HEK293 (cell line): ENCODE results near the gene CCDC149.

Source experiments
- CTCF ChIA-PET: fragments of 350-600 bp; formaldehyde crosslinking; extraction: SDS; loops from one replicate; lab custom pipeline; 2021; ENCODE audit warnings: antibody characterized with exemption; lab: Yijun Ruan, JAX
- POLR2A ChIA-PET: fragments of 300-600 bp; formaldehyde crosslinking; extraction: SDS; loops from one replicate; lab custom pipeline; 2020; ENCODE audit warnings: antibody characterized with exemption, inconsistent platforms; lab: Yijun Ruan, JAX
- H3K27ac ChIP-seq: fragments of 200-500 bp; sonication (Bioruptor generic); 2 replicates; pipeline ENCODE4 v1.5.1; 2014; ENCODE audit warnings: low read depth, low read length, control low read depth, inconsistent platforms; ENCODE audit errors: extremely low read depth
- H3K36me3 ChIP-seq, 2 experiments: fragments of 200-500 bp in 1 of 2; sonication (Bioruptor generic) in 1 of 2; 1 replicate in 1 of 2; 2 replicates in 1 of 2; pipeline ENCODE4 v1.5.1; 2014 to 2017; ENCODE audit warnings: inconsistent platforms in 2 of 2, low read length in 2 of 2; ENCODE audit not compliant: control insufficient read depth in 2 of 2, insufficient read depth in 1 of 2
- H3K4me1 ChIP-seq: fragments of 200-500 bp; sonication (Bioruptor generic); 2 replicates; pipeline ENCODE4 v1.5.1; 2014; ENCODE audit warnings: mild to moderate bottlenecking, low read length, inconsistent platforms; ENCODE audit not compliant: control insufficient read depth, insufficient read depth
- H3K4me3 ChIP-seq: 2 replicates; pipeline ENCODE4 v1.5.1; 2011; ENCODE audit warnings: low read depth, mild to moderate bottlenecking, control low read depth, low read length, moderate library complexity
- H3K9me3 ChIP-seq: fragments of 200-500 bp; sonication (Bioruptor generic); 2 replicates; pipeline ENCODE4 v1.5.1; 2014; ENCODE audit warnings: low read depth, low read length, inconsistent platforms; ENCODE audit not compliant: control insufficient read depth, insufficient read depth
- BCL11B ChIP-seq: fragments of 450-650 bp; formaldehyde crosslinking; IDR thresholded peaks from 2 replicates; pipeline ENCODE4 v1.5.1; 2016; ENCODE audit warnings: low read depth, missing biosample characterization, missing genetic modification characterization
- FEZF1 ChIP-seq: fragments of 450-650 bp; formaldehyde crosslinking; IDR thresholded peaks from 2 replicates; pipeline ENCODE4 v1.5.1; 2016; ENCODE audit warnings: missing biosample characterization, missing genetic modification characterization
- GLIS1 ChIP-seq: fragments of 450-650 bp; formaldehyde crosslinking; IDR thresholded peaks from 2 replicates; pipeline ENCODE4 v1.5.1; 2016; ENCODE audit warnings: missing biosample characterization, missing genetic modification characterization
- GLIS2 ChIP-seq: fragments of 450-650 bp; formaldehyde crosslinking; IDR thresholded peaks from 2 replicates; pipeline ENCODE4 v1.5.1; 2016; ENCODE audit warnings: missing biosample characterization, missing genetic modification characterization
- KLF16 ChIP-seq: fragments of 450-650 bp; formaldehyde crosslinking; IDR thresholded peaks from 2 replicates; pipeline ENCODE4 v1.5.1; 2017; ENCODE audit warnings: missing biosample characterization, missing genetic modification characterization
- SETDB1 ChIP-seq: IDR thresholded peaks from one replicate; pipeline ENCODE4 v1.6.1; 2017; ENCODE audit warnings: mild to moderate bottlenecking, low read length, moderate library complexity, mixed read lengths; ENCODE audit not compliant: insufficient read length
- ZNF132 ChIP-seq: fragments of 450-650 bp; formaldehyde crosslinking; IDR thresholded peaks from 2 replicates; pipeline ENCODE4 v1.5.1; 2017; ENCODE audit warnings: missing biosample characterization, missing genetic modification characterization, borderline replicate concordance
- ZNF138 ChIP-seq: fragments of 450-650 bp; formaldehyde crosslinking; IDR thresholded peaks from 2 replicates; pipeline ENCODE4 v1.5.1; 2016; ENCODE audit warnings: missing biosample characterization, missing genetic modification characterization, borderline replicate concordance
- ZNF169 ChIP-seq: fragments of 450-650 bp; formaldehyde crosslinking; IDR thresholded peaks from 2 replicates; pipeline ENCODE4 v1.5.1; 2016; ENCODE audit warnings: missing biosample characterization, missing genetic modification characterization
- ZNF175 ChIP-seq: fragments of 450-650 bp; formaldehyde crosslinking; IDR thresholded peaks from 2 replicates; pipeline ENCODE4 v1.5.1; 2016; ENCODE audit warnings: missing biosample characterization, missing genetic modification characterization
- ZNF19 ChIP-seq: fragments of 450-650 bp; formaldehyde crosslinking; IDR thresholded peaks from 2 replicates; pipeline ENCODE4; 2016; ENCODE audit warnings: missing biosample characterization, missing genetic modification characterization, low read depth
- ZNF214 ChIP-seq: fragments of 450-650 bp; formaldehyde crosslinking; IDR thresholded peaks from 2 replicates; pipeline ENCODE4 v1.5.1; 2017; ENCODE audit warnings: missing biosample characterization, mild to moderate bottlenecking, missing genetic modification characterization, borderline replicate concordance
- ZNF221 ChIP-seq: fragments of 450-650 bp; formaldehyde crosslinking; IDR thresholded peaks from 2 replicates; pipeline ENCODE4 v1.5.1; 2017; ENCODE audit warnings: missing biosample characterization, missing genetic modification characterization, borderline replicate concordance
- ZNF24 ChIP-seq: fragments of 450-650 bp; formaldehyde crosslinking; IDR thresholded peaks from 2 replicates; pipeline ENCODE4 v1.5.1; 2016; ENCODE audit warnings: missing biosample characterization, missing genetic modification characterization
- ZNF266 ChIP-seq: fragments of 450-650 bp; formaldehyde crosslinking; IDR thresholded peaks from 2 replicates; pipeline ENCODE4 v1.5.1; 2016; ENCODE audit warnings: missing biosample characterization, missing genetic modification characterization, low read depth
- ZNF292 ChIP-seq: fragments of 450-650 bp; formaldehyde crosslinking; IDR thresholded peaks from 2 replicates; pipeline ENCODE4 v1.5.1; 2016; ENCODE audit warnings: low read depth, missing biosample characterization, missing genetic modification characterization, borderline replicate concordance
- ZNF302 ChIP-seq: fragments of 450-650 bp; formaldehyde crosslinking; IDR thresholded peaks from 2 replicates; pipeline ENCODE4 v1.5.1; 2016; ENCODE audit warnings: missing biosample characterization, missing genetic modification characterization, low read depth
- ZNF423 ChIP-seq: fragments of 450-650 bp; formaldehyde crosslinking; IDR thresholded peaks from 2 replicates; pipeline ENCODE4 v1.5.1; 2016; ENCODE audit warnings: missing biosample characterization, missing genetic modification characterization
- ZNF571 ChIP-seq: fragments of 450-650 bp; formaldehyde crosslinking; IDR thresholded peaks from 2 replicates; pipeline ENCODE4 v1.5.0; 2017; ENCODE audit warnings: missing biosample characterization, missing genetic modification characterization
- ZNF629 ChIP-seq: fragments of 450-650 bp; formaldehyde crosslinking; IDR thresholded peaks from 2 replicates; pipeline ENCODE4 v1.5.1; 2017; ENCODE audit warnings: missing biosample characterization, missing genetic modification characterization
- ZNF654 ChIP-seq: fragments of 450-650 bp; formaldehyde crosslinking; IDR thresholded peaks from 2 replicates; pipeline ENCODE4 v1.5.1; 2016; ENCODE audit warnings: low read depth, missing biosample characterization, missing genetic modification characterization
- ZNF658 ChIP-seq: fragments of 450-650 bp; formaldehyde crosslinking; IDR thresholded peaks from 2 replicates; pipeline ENCODE4; 2016; ENCODE audit warnings: missing biosample characterization, missing genetic modification characterization
- ZNF670 ChIP-seq: fragments of 450-650 bp; formaldehyde crosslinking; IDR thresholded peaks from 2 replicates; pipeline ENCODE4 v1.5.1; 2016; ENCODE audit warnings: missing biosample characterization, missing genetic modification characterization, low read depth
- TF ChIP-seq, protein P1 (sequence below): fragments of 450-650 bp; formaldehyde crosslinking; IDR thresholded peaks from 2 replicates; pipeline ENCODE4 v1.5.1; 2016; ENCODE audit warnings: missing biosample characterization, missing genetic modification characterization
- TF ChIP-seq, protein P2 (sequence below): fragments of 450-650 bp; formaldehyde crosslinking; IDR thresholded peaks from 2 replicates; pipeline ENCODE4 v1.5.1; 2016; ENCODE audit warnings: missing biosample characterization, missing genetic modification characterization
- TF ChIP-seq, protein P3 (sequence below): fragments of 450-650 bp; formaldehyde crosslinking; IDR thresholded peaks from 2 replicates; pipeline ENCODE4 v1.5.1; 2016; ENCODE audit warnings: missing biosample characterization, missing genetic modification characterization
- TF ChIP-seq, protein P4 (sequence below): fragments of 450-650 bp; formaldehyde crosslinking; IDR thresholded peaks from 2 replicates; pipeline ENCODE4 v1.5.1; 2016; ENCODE audit warnings: missing biosample characterization, missing genetic modification characterization
- TF ChIP-seq, protein P5 (sequence below): IDR thresholded peaks from 2 replicates; pipeline ENCODE4 v1.6.1; 2011; ENCODE audit warnings: mild to moderate bottlenecking, low read depth, low read length, borderline replicate concordance

Gene CCDC149

DNA sequence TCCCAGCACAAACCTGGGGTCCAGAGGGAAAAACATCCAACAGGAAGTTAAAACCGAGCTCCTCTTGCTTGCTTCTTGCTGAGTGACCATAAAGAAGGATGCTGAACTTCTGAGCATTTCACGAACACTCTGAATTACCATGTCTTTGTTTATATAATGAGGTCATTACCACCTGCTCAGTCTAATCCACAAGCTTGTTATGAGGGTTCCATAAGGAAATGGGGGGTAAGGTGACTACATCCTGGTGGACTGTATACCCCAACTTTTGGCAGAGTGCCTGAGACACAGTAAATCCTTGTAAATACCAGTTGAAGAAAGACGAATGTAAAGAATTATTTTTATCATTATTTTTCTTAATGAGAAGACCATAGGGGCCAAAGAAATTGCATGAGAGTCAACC is 16.8 kb downstream of the CCDC149 start (continued):
- no peak for TF ChIP-seq ZNF19 (tag by site-specific recombination)
- TF ChIP-seq, protein P1, sequence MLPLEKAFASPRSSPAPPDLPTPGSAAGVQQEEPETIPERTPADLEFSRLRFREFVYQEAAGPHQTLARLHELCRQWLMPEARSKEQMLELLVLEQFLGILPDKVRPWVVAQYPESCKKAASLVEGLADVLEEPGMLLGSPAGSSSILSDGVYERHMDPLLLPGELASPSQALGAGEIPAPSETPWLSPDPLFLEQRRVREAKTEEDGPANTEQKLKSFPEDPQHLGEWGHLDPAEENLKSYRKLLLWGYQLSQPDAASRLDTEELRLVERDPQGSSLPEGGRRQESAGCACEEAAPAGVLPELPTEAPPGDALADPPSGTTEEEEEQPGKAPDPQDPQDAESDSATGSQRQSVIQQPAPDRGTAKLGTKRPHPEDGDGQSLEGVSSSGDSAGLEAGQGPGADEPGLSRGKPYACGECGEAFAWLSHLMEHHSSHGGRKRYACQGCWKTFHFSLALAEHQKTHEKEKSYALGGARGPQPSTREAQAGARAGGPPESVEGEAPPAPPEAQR: no peak
- TF ChIP-seq ZNF629 (tag by site-specific recombination): 0 out of 2 replicates have a peak, but pooled peaks have one; percentile 13
- TF ChIP-seq, protein P2, sequence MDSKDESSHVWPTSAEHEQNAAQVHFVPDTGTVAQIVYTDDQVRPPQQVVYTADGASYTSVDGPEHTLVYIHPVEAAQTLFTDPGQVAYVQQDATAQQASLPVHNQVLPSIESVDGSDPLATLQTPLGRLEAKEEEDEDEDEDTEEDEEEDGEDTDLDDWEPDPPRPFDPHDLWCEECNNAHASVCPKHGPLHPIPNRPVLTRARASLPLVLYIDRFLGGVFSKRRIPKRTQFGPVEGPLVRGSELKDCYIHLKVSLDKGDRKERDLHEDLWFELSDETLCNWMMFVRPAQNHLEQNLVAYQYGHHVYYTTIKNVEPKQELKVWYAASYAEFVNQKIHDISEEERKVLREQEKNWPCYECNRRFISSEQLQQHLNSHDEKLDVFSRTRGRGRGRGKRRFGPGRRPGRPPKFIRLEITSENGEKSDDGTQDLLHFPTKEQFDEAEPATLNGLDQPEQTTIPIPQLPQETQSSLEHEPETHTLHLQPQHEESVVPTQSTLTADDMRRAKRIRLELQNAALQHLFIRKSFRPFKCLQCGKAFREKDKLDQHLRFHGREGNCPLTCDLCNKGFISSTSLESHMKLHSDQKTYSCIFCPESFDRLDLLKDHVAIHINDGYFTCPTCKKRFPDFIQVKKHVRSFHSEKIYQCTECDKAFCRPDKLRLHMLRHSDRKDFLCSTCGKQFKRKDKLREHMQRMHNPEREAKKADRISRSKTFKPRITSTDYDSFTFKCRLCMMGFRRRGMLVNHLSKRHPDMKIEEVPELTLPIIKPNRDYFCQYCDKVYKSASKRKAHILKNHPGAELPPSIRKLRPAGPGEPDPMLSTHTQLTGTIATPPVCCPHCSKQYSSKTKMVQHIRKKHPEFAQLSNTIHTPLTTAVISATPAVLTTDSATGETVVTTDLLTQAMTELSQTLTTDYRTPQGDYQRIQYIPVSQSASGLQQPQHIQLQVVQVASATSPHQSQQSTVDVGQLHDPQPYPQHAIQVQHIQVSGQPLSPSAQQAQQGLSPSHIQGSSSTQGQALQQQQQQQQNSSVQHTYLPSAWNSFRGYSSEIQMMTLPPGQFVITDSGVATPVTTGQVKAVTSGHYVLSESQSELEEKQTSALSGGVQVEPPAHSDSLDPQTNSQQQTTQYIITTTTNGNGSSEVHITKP: no peak
- no peak for TF ChIP-seq ZNF302 (tag by site-specific recombination)
- TF ChIP-seq, protein P3, sequence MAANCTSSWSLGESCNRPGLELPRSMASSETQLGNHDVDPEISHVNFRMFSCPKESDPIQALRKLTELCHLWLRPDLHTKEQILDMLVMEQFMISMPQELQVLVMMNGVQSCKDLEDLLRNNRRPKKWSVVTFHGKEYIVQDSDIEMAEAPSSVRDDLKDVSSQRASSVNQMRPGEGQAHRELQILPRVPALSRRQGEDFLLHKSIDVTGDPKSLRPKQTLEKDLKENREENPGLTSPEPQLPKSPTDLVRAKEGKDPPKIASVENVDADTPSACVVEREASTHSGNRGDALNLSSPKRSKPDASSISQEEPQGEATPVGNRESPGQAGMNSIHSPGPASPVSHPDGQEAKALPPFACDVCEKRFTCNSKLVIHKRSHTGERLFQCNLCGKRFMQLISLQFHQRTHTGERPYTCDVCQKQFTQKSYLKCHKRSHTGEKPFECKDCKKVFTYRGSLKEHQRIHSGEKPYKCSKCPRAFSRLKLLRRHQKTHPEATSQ: no peak
- TF ChIP-seq FEZF1: no peak
- TF ChIP-seq BCL11B: no peak
- TF ChIP-seq ZNF658 (tag by site-specific recombination): no peak

DNA sequence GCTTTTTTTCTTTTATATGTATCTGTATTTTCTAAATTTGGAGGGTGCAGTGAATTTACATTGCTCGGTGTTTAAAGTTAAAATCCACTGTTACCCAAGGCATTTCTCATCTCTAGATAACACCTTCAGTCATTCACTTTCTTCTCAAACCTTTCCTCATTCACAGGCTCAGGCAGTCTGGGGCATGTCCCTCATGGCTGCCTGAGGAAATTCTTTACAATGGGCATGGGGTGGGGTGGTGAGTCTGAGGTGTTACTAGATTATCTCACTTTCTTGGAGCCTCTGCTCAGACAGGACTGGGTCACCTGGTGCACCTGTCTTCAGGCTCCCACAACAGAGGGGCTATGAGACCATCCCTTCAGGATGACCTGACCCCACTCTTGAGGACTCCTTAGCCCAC is 17.4 kb downstream of the CCDC149 start:
- no peak overlapping the region for H3K27ac ChIP-seq
- 0 out of 2 replicates have a peak, but pooled peaks cover 2% of the 10 kb centered on the region for H3K4me1 ChIP-seq
- POLR2A ChIA-PET: no interaction called here
- no peaks in the 10 kb centered on the region for H3K9me3 ChIP-seq
- no peak for TF ChIP-seq GLIS1 (tag by site-specific recombination)
- TF ChIP-seq ZNF214 (tag by site-specific recombination): no peak
- no peak for TF ChIP-seq ZNF423 (tag by site-specific recombination)
- no peak for TF ChIP-seq ZNF571
- TF ChIP-seq ZNF670 (tag by site-specific recombination): no peak
- TF ChIP-seq, protein P4, sequence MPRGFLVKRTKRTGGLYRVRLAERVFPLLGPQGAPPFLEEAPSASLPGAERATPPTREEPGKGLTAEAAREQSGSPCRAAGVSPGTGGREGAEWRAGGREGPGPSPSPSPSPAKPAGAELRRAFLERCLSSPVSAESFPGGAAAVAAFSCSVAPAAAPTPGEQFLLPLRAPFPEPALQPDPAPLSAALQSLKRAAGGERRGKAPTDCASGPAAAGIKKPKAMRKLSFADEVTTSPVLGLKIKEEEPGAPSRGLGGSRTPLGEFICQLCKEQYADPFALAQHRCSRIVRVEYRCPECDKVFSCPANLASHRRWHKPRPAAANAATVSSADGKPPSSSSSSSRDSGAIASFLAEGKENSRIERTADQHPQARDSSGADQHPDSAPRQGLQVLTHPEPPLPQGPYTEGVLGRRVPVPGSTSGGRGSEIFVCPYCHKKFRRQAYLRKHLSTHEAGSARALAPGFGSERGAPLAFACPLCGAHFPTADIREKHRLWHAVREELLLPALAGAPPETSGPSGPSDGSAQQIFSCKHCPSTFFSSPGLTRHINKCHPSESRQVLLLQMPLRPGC (tag by site-specific recombination): no peak
- TF ChIP-seq SETDB1: no peak
- no peak for TF ChIP-seq GLIS2 (tag by site-specific recombination)
- TF ChIP-seq ZNF24 (tag by site-specific recombination): no peak
- TF ChIP-seq ZNF175 (tag by site-specific recombination): no peak
- TF ChIP-seq ZNF132: no peak
- no peak for TF ChIP-seq ZNF266 (tag by site-specific recombination)
- TF ChIP-seq ZNF138: no peak
- TF ChIP-seq KLF16: no peak
- no peak for TF ChIP-seq ZNF654 (tag by site-specific recombination)
- TF ChIP-seq ZNF292 (tag by site-specific recombination): no peak
- no peak for TF ChIP-seq ZNF221
- TF ChIP-seq, protein P5, sequence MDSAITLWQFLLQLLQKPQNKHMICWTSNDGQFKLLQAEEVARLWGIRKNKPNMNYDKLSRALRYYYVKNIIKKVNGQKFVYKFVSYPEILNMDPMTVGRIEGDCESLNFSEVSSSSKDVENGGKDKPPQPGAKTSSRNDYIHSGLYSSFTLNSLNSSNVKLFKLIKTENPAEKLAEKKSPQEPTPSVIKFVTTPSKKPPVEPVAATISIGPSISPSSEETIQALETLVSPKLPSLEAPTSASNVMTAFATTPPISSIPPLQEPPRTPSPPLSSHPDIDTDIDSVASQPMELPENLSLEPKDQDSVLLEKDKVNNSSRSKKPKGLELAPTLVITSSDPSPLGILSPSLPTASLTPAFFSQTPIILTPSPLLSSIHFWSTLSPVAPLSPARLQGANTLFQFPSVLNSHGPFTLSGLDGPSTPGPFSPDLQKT: no peak
- TF ChIP-seq ZNF169 (tag by site-specific recombination): no peak
- no peaks in the 10 kb centered on the region for H3K36me3 ChIP-seq
- H3K4me3 ChIP-seq: no peak overlapping the region
- CTCF ChIA-PET: no interaction called here
